Mononuclear cell (primary cell): ENCODE measurements around the gene RASA2. TPM values are rescaled to one million over a fixed set of nuclear protein-coding genes. Genes with fewer than 3 reads are reported as not detected.

Experiments used
- H3K27me3 ChIP-seq: 2 replicates; pipeline ENCODE4 v1.6.0; 2011; ENCODE audit warnings: low read length, control low read depth; ENCODE audit not compliant: insufficient read depth
- H3K4me1 ChIP-seq: 2 replicates; pipeline ENCODE4 v1.5.1; 2011; ENCODE audit warnings: mild to moderate bottlenecking, low read length, control low read depth; ENCODE audit not compliant: insufficient read depth
- H3K4me3 ChIP-seq: 2 replicates; pipeline ENCODE4 v1.5.1; 2011; ENCODE audit warnings: mild to moderate bottlenecking, low read length, moderate library complexity
- H3K9me3 ChIP-seq: 2 replicates; pipeline ENCODE4 v1.5.1; 2011; ENCODE audit warnings: low read depth, mild to moderate bottlenecking, control low read depth, low read length
- total RNA-seq: library from RNA; depleted of rRNA; stranded (reverse); fragments of >200 nt; gene quantifications from one replicate; pipeline ENCODE4 v1.2.3, GENCODE V29; 2012

The RASA2 gene
- total RNA-seq, 1 donor, result 110 TPM

DNA sequence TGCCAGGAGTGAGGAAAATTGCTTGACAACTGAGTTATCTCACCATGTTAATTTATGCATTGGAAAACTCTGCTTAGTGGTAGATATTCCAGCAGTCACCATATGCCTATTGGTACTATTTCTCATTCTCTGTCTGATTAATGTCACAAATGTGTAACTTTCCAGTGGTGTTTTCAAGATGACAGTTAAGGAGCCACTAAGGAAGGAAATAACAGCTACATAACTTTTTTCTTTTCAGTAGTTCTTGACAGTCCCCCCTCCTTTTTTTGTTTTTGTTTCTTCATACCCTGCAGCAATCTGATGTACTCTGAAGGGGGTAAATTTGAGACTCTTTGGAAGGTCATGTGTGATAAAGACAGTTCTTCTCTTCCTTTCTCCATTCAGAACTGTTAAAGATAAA is 13.1 kb downstream of the RASA2 start:
- peaks cover 35% of the 10 kb centered on the region for H3K4me1 ChIP-seq
- no peaks in the 10 kb centered on the region for H3K27me3 ChIP-seq
- no peak overlapping the region for H3K4me3 ChIP-seq
- H3K9me3 ChIP-seq, result no peaks in the 10 kb centered on the region

DNA sequence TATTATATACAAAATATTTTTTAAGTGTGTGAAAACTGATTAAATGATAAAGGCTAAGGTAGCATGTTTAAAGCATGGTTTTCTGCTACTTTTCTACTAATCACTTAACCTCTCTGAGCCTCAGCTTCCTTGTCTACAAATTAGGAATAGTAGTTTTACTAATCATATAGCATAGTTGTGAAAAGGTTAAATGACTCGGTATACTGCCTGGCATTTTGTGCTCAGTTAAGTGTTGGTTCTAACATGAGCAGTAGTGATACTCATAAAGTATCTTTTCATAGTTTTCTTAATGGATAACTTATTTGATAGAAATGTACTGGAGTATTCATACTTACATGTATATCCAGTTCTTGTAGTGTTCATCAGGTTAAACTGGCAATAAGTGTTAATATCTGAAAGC is 13.6 kb downstream of the RASA2 start:
- Histone ChIP-seq H3K27me3 (no peaks in the 10 kb centered on the region), H3K4me3 (no peak overlapping the region), H3K9me3 (no peaks in the 10 kb centered on the region), H3K4me1 (peaks cover 35% of the 10 kb centered on the region)

DNA sequence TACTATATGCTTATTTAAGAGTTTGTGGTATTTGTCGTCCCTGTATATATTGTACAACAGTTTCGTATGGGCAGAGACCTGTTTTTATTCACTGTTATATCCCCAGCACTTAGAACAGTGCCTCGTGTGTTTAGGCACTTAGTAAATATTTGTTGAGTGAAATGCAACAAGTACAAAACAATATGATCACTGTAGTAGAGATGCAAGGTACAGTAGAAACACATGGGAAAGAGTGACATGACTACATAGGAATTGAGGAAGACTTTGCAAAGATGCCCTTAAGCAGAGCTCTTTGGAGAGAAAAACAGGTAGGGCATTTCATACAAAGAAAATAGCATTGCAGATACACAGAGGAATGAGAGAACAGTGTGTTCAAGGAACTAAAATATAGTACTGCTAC is 18.3 kb downstream of the RASA2 start:
- Histone ChIP-seq H3K9me3 (no peaks in the 10 kb centered on the region), H3K4me1 (peaks cover 28% of the 10 kb centered on the region), H3K27me3 (no peaks in the 10 kb centered on the region), H3K4me3 (no peak overlapping the region)

DNA sequence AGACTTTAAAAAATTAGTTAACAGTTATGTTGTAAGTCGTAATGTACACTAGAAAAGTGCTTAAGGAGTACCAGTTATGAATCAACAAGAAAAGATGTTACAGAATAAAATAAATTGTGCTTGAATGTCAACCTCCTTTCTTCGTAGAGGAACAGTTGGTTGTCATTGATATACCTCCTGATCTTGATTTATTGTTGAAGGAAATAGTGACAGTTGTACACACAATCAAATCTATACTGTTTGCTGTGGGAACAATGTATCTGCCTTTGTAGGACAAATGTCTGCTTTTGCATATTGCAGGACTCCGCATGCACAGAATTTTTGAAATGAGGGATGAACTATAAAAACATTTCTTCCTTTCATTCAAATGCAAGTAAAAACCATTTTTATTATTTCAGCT is 19.2 kb downstream of the RASA2 start:
- H3K4me1 ChIP-seq, result peaks cover 28% of the 10 kb centered on the region
- H3K27me3 ChIP-seq, result no peaks in the 10 kb centered on the region
- H3K9me3 ChIP-seq, result no peaks in the 10 kb centered on the region
- no peak overlapping the region for H3K4me3 ChIP-seq

DNA sequence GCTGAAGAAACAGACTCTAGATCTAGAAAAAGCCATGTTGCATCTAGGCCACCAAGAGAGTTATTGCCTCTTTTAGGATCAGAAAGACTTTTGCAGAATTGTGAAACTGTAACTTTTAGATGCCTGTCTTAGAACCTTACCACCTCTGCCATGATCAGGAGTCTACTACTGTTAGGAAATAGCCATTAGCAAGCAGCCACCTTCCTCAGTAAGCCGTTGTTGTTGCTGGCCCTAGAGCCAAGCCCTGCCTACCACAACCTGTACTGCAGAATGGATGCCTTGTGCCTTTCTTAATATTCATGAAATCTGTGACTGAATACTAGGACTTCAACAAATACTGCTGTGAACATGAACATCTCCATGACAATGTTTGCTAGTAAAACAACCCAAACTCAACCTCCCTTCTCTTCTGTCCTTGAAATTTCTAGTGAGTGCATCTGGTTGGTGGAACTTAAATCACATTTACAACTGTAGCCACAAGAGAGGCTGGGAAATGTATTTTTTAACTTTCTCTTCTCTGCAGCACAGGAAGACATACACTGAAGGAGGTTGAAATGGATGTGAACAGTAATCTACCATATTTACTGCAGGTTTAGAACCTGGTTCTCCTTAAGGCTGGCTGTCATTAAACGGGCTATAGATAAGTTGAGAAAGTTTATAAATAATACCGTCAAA is 20.7 kb downstream of the RASA2 start:
- H3K4me3 ChIP-seq, result no peak overlapping the region
- H3K4me1 ChIP-seq, result peaks cover 38% of the 10 kb centered on the region
- no peaks in the 10 kb centered on the region for H3K9me3 ChIP-seq
- no peaks in the 10 kb centered on the region for H3K27me3 ChIP-seq

DNA sequence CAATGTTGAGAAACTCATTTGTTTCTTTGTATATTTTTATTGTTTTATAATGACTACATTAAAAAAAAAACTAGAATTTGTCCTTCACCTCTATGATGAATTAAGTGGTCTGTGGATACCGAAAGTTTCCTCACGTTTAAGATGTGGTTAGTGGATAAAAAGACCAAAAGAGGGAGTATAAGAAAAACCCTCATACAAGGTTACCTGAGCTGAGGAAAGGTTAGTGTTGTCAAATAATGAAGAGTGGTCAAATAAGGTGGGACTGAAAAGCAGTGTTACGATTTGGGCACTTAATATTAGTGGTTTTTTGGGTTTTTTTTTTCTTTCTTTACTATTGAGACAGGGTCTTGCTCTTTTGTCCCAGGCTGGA is 21.2 kb downstream of the RASA2 start:
- Histone ChIP-seq H3K27me3 (no peaks in the 10 kb centered on the region), H3K4me3 (no peak overlapping the region), H3K9me3 (no peaks in the 10 kb centered on the region), H3K4me1 (peaks cover 38% of the 10 kb centered on the region)

DNA sequence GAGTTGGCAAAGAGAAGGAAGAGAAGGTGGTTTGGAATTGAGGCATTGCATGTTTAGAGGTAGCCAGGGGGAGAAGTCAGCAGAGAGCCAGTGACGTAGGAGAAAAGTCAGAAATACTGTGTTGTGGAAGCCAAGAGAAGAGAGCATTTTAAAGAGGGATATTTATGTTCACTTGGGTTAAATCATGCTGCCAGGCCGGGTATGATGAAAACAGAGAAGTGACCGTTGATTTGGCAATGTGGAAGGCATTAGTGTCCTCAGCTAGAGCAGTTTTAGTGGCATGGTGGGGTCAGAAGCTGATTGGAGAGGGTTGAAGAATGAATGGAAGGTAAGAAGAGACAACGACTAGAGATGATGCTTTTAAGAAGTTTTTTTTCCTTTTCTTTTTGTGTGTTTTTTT is 24.5 kb downstream of the RASA2 start:
- no peaks in the 10 kb centered on the region for H3K27me3 ChIP-seq
- peaks cover 32% of the 10 kb centered on the region for H3K4me1 ChIP-seq
- H3K4me3 ChIP-seq, result no peak overlapping the region
- H3K9me3 ChIP-seq, result no peaks in the 10 kb centered on the region

DNA sequence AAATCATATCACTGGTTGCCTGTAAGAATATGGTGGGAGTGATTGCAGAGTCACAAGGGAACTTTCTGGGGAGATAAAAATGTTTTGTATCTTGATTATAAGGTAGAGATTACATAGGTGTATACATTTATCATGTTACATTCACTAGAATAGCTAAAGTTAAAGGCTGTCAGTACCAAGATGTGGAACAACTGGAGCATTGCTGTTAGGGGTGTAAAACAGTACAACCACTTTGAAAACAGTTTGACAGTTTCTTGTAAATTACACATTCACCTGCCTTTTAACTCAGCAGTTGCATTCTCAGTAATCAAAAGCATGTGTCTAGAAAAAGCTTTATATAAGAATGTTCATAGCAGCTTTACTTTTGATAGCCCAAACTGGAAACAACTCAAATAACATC is 27.6 kb downstream of the RASA2 start:
- Histone ChIP-seq H3K4me3 (no peak overlapping the region), H3K9me3 (no peaks in the 10 kb centered on the region), H3K4me1 (peaks cover 18% of the 10 kb centered on the region), H3K27me3 (no peaks in the 10 kb centered on the region)

DNA sequence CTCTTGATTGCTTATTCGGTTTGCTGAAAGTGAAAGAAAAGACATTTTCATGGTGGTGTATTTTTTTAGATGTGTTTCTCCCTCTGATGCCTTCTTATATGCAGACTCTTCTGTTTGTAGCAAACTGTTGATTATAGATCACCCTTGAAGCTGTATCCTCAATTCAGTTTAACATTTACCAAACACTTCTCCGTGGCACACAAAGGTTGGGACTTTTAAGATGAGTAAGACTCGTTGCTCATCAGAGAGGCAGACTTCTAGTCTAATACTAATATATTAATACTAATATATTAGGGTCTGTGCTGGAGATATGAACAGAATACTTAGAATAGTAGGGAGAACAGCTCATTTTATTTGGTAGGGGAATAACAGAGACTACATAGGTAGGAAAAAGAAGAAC is 32.8 kb downstream of the RASA2 start:
- Histone ChIP-seq H3K4me1 (peaks cover 14% of the 10 kb centered on the region), H3K9me3 (no peaks in the 10 kb centered on the region), H3K27me3 (no peaks in the 10 kb centered on the region), H3K4me3 (no peak overlapping the region)

DNA sequence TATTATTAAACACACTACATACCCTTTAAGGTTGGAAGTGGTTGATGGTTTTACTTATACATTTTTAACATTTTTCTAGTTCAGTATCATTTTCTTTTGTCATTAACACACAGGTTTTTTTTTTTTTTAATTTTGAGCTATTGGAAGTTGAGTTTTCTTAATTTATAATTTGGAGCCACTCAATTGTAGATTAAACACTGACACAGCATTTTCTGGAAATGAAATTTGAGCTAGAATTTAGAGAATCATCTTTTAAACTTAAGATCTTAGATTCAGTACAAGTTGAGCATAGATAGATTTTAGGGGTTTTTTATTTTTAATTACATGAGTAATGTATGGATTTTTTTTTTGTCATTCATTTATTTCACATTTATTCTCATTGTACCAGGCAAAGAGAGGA is 35.0 kb downstream of the RASA2 start:
- H3K4me3 ChIP-seq, result no peak overlapping the region
- H3K4me1 ChIP-seq, result peaks cover 34% of the 10 kb centered on the region
- no peaks in the 10 kb centered on the region for H3K27me3 ChIP-seq
- no peaks in the 10 kb centered on the region for H3K9me3 ChIP-seq

DNA sequence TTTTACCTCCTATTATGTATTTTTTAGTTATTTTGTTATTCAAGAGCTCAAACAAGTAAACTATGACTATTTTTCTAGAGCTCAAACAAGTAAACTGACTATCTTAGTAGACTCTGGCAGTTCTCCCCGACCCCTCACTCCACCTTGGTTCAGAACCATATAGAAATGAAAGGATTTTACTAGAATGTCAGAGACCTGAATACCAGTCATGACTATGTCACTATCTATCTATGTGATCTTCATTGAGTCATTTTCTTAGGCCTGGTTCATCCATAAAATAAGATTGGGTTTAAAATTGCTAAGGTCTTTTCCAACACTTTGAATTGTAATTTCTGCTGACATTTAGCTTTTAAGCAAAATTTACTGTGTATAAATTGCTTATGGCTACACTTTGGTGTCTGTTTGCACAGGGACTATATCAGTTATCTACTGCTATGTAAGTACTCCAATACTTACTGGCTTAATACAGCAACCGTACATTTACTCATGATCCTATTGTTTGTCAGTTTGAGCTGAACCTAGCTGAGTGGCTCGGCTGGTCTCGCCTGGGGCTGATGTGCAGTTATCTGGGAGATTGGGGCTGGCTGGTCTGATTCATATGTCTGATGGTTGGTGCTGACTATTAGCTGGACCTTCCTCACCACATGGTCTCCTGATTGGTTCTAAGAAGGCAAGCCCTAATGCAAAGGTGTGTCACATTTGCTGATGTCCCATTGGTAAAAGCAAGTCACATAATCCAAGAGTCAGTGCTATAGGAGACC is 37.0 kb downstream of the RASA2 start:
- no peaks in the 10 kb centered on the region for H3K9me3 ChIP-seq
- no peak overlapping the region for H3K4me3 ChIP-seq
- H3K27me3 ChIP-seq, result no peaks in the 10 kb centered on the region
- peaks cover 34% of the 10 kb centered on the region for H3K4me1 ChIP-seq

DNA sequence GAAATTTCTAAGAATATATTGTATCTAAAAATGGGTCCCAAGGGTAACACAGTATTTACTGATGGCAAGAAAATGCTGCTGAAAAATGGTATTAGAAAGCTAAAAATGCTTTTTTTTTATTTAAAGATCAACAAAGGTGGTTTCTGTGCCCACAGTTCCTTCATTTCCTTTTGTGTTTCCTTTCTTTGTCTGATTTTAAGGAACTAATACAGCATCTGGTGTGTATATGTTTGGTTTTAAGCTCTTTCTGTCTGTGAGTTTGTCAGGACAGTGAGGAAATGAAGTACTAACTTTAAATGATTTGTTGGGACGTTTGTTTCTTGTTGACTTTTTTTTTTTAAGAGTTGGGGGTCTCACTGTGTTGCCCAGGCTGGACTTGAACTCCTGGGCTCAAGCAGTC is 38.2 kb downstream of the RASA2 start:
- no peaks in the 10 kb centered on the region for H3K27me3 ChIP-seq
- no peaks in the 10 kb centered on the region for H3K9me3 ChIP-seq
- no peak overlapping the region for H3K4me3 ChIP-seq
- H3K4me1 ChIP-seq, result peaks cover 36% of the 10 kb centered on the region

DNA sequence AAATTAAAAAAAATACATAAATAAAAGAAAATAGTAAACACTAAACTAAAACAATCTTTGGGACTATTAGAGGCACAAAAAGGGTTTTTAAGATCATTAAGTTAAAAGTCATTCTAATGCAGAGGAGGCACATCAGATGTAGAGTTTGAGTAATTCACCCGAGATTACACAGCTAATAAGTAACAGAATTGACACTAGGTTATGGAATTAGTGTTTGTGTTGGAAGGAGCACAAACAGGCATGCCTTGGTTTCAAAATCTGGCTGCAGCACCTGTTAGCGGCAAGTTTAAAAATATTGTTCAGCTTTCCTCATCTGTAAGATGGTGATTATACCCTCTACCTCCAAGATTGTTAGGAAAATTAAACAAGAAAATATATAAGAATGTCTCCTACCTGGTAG is 39.0 kb downstream of the RASA2 start:
- Histone ChIP-seq H3K4me1 (peaks cover 41% of the 10 kb centered on the region), H3K27me3 (no peaks in the 10 kb centered on the region), H3K9me3 (no peaks in the 10 kb centered on the region), H3K4me3 (no peak overlapping the region)

DNA sequence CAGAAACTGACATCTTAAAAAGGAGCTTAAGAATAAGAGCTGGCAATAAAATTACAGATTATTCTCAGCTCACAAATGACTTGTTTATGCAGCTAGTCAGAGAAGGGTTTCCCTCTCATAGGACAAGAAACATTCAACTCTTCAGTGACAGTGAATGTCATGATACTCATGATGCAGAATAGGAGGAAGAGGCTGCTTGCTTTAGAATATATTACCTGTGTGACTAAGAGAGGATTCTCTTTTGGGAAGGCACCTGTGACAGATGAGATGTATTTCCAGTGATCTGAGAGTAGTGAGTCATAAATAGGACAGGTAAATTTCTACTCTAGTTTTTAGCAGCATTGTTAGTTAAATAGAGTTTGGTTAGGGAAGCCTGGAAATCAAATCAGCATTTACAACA is 39.9 kb downstream of the RASA2 start:
- no peak overlapping the region for H3K4me3 ChIP-seq
- H3K9me3 ChIP-seq, result no peaks in the 10 kb centered on the region
- H3K27me3 ChIP-seq, result no peaks in the 10 kb centered on the region
- peaks cover 41% of the 10 kb centered on the region for H3K4me1 ChIP-seq

DNA sequence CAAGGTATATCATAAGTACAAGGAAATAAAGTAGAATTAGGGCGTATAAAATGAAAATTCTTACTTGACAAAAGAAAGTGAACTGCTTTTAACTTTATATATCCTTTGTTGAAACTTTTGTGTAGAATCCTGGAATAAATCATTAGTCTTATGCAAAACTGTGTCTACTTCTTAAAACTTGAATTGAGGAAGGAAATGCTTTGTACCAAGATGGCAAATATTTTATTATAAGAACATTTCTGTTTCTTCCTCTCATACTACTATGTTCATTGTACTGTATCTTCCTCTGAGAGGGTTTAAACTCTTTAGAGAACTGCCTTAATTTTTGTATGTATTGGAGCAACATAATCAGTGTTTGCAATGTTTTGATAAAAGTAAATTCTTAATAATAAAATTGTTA is 42.0 kb downstream of the RASA2 start:
- no peaks in the 10 kb centered on the region for H3K9me3 ChIP-seq
- no peak overlapping the region for H3K4me3 ChIP-seq
- no peaks in the 10 kb centered on the region for H3K27me3 ChIP-seq
- peaks cover 34% of the 10 kb centered on the region for H3K4me1 ChIP-seq

DNA sequence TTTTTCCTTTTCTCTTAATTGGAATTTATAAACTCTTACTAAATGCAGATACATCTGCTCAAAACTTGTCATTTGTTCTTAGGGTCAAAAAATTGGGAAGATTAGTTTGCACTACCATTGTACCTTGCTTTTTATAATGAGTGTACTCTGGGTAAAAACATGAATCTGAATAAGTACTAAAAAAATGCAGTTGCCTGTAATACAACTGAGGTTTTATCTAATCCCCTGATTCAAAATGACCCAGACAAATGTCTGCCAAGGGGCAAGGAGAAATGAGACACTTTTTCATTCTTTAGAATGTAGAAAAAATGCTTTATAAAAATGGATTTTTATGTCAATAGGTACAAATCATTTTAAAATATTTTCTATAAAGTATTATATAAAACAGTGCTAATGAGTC is 42.4 kb downstream of the RASA2 start:
- Histone ChIP-seq H3K9me3 (no peaks in the 10 kb centered on the region), H3K27me3 (no peaks in the 10 kb centered on the region), H3K4me1 (peaks cover 30% of the 10 kb centered on the region), H3K4me3 (no peak overlapping the region)
